NOMO-1 treated with dmso at 0.1 percent for 144 hours (cell line): Measurements from ENCODE around the gene TRIM72.
"Not testable (repeated sequence)": the region's sequence is repeated elsewhere in the genome, so short reads cannot be mapped to it uniquely, and the experiment has no call there.

Experiments
- DNase-seq: peaks from one replicate; lab custom pipeline; 2025; ENCODE audit not compliant: unreplicated experiment; lab: John Stamatoyannopoulos, UW

The TRIM72 gene

GRCh38 chr16:31190818-31191444 is 23.0 kb upstream of the TRIM72 start:
- no peak for DNase-seq

DNA sequence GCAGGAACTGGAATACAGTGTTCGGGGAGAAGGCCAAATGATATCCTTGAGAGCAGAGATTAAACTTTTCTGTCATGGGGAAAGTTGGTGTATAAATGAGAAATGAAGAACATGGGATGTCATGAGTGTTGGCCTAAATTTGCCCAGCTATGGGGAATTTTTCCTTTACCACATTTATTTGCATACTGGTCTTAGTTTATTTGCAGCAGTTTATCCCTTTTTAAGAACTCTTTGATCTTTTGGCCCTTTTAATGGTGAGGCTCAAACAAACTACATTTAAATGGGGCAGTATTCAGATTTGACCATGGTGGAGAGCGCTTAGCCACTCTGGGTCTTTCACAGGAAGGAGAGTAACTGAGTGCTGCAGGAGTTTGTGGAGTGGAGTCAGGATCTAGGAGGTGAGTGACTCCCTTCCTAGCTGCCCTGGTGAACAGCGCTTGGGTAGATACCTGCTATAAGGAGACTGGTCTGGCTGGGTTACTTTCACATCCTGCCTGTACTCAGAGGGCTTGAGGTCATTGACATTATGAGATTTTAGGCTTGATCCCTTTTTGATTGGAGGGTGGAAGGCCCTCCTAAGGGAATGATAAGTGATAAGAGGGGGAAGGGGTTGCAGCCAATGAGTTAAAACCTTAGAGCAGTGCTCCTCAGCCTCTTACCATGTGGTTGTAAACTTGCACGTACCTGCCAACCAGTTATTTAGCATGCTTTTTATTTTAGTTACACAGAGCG is 22.1 kb upstream of the TRIM72 start:
- no peak for DNase-seq

GRCh38 chr16:31192856-31193642 is 20.9 kb upstream of the TRIM72 start:
- no peak for DNase-seq

DNA sequence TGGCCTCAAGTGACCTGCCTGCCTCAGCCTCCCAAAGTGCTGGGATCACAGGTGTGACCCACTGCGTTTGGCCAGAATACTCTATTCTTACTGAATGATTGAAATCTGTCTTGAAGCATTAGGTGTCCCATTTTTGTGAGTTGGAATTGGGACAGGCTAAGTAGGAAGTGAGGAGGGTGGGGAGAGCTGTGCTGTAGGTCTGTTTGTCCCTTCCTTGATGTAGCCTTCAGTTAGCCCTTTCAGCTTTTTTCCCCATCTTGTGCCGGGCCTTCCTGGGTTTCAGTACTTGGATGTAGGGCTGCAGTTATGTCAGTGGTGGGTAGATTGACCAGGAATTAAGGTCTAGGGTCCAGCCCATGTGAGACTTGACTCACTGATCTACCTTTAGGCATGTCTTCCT is 20.0 kb upstream of the TRIM72 start:
- no peak for DNase-seq

DNA sequence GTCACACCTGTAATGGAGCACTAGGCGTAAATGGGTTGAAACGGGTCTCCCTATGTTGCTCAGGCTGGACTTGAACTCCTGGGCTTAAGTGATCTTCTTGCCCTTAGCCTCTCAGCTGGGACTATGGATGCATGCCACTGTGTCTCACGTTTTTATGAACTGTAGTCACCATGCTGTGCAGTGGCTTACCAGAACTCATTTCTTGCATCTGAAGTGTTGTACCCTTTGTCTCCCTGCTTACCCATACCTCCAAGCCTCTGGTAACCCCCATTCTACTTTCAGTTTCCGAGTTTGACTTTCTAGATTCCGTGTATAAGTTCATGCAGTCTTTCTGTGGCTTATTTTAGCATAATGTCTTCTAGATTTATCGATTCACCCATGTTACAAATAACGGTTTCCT is 19.0 kb upstream of the TRIM72 start:
- no peak for DNase-seq

- not testable (repeated sequence) for DNase-seq
Measured at GRCh38 chr16:31195861-31196260, 18.1 kb upstream of the TRIM72 start.

- DNase-seq = no peak
Measured at GRCh38 chr16:31196324-31197088, 17.4 kb upstream of the TRIM72 start.

GRCh38 chr16:31198207-31198882 is 15.6 kb upstream of the TRIM72 start:
- DNase-seq = peak; percentile 26

DNA sequence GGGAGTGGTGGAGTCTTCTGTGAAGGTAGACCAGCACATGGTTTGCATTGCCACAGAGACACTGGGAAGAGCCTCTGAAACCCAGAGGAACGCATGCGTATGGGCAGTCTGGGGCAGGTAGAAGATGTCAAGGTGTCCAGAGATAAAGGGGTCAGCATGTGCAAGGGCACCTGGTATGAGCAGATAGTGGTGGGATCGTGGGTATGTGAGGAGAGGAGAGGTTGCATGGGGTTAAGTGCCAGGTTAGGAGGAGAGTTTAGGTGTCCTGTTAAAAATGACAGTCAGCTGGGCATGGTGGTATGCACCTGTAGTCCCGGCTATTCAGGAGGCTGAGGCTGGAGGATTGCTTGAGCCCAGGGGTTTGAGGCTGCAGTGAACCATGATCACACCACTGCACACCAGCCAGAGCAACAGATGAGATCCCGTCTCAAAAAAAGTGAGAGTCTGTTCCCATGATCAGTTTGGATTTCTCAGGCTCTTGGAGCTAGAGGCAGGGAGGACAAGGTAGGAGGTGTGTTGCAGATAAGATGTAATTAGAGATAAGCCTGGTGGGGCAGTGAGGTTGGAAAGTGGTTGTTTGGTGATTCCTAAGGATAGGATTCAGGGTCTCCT is 14.4 kb upstream of the TRIM72 start:
- DNase-seq = no peak

DNA sequence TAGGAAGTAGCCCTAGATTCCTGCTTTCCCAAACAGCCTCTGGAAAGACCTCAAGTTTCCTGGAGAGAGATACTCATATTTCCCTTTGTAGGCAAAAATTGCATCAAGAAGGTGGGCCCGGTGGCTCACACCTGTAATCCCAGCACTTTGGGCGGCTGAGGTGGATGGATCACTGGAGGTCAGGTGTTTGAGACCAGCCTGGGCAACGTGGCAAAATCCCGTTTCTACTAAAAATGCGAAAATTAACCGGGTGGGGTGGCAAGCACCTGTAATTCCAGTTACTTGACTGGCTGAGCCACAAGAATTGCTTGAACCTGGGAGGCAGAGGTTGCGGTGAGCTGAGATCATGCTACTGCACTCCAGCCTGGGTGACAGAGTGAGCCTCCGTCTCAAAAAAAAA is 13.8 kb upstream of the TRIM72 start:
- not testable (repeated sequence) for DNase-seq

GRCh38 chr16:31200821-31201568 is 12.9 kb upstream of the TRIM72 start:
- peak; percentile 66 for DNase-seq

DNA sequence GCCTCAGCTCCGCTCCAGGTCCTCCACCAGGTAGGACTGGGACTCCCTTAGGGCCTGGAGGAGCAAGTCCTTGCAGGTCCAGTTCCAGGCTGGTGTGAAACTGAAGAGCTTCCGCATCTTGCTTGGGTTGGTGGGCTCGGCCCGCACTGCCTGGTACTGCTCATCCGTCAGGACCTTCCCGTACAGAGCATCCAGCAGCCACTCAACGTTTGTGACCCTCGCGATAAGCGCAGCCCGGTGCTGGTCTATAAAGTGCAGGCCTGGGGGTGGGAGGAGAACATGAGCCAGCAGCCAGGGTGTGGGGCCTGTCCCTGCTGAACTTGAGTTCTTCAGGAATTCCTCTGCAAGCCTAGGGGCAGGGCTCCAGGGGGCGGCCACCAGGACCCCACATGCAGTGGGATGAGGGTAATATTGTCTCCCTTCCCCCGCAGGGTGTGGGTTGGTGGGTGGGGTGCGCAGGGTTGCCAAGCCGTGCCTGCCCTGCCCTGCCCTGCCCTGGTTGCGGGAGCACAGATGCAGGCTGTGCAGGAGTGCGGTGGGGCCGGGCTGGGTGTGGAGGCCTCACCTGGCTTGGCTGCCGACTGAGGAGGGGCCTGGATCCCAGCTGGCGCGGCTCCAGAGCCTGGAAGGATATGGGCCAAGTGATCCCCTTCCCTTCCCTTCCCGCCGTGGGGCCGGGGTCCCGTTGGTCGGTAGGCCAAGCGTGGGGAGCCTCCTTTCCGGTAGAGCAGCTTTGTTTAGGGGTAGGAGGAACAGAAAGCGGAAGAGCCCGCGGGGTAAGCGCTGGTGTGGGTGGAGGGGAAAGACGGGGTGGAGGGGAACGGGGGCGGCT is 12.1 kb upstream of the TRIM72 start:
- peak; percentile 88 for DNase-seq

DNA sequence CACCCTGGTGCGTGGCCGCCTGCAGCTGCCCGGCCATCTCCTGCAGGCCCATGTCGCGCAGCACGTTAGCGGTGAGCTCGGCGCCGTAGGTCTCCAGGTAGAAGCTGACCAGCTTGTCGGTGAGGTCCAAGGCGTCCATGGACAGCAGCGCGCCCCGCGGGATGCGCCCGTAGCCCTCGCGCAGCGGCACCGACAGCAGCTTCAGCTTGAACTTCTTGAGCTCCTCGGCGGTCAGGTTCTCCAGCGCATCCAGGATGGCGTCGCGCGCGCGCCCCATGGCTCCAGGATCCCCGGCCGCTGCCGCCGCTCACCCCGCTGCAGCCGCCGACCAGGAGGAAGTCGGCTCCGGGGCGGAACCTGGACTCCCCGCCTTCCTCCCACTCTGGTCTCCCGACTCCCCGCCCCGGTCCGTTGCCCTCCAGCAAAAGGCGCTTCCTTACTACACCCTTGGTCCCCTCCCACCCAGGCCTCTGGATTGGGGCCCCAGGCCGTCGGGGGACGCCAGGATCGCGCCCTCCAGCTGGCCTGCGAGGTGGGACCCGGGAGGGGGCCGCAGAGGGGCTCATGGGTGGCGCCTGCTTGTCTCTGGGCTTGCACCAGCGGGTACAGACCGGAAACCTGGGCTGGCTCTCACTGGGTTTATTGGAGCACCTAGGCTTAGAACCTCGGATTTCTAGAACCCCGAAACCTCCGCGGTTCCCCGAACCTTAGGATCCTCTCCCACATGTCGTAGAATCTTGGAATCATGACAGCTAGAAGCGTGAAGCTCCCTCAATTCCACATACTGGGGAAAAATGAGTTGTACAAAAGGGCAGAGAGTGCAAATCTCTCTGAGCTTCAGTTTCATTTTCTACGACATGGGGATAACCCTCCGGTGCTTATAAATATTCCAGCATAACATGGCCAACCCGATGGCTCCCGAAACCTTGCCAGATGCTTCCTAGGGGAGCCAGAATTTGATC is 11.2 kb upstream of the TRIM72 start, which contains the start of gene PYCARD:
Gene PYCARD (minus strand): TSS at position 347 of the 962 bp plus-strand sequence. CDS start 70 bp downstream, at position 277.
- peak; percentile 84 for DNase-seq

GRCh38 chr16:31204871-31205666 is 8.8 kb upstream of the TRIM72 start:
- DNase-seq = no peak

- no peak for DNase-seq
Measured at GRCh38 chr16:31206776-31207175, 7.1 kb upstream of the TRIM72 start.

DNA sequence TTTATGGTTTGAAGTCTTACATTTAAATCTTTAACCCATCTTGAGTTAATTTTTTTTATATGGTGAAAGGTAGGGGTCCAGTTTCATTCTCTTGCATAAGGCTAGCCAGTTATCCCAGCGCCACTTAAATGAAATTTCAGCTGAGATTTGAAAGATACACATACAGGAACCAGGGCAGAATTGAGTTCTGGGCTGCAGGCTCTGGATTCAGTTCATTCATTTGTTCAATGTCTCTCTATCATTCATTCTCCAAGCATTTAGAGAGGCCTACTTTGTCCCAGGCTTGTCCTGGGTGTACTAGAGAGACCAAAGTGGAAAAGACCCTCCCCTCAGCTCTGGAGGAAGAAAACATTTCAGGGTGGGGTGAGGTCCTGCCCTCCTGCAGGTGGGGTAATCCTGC is 577 bp upstream of the TRIM72 start:
- no peak for DNase-seq
